SIG-M5 treated with dmso at 0.1 percent for 504 hours (cell line): Measurements from ENCODE around the gene IMMP2L.
"Not testable (repeated sequence)": the region's sequence is repeated elsewhere in the genome, so short reads cannot be mapped to it uniquely, and the experiment has no call there.

Source experiments
- DNase-seq: peaks from one replicate; lab custom pipeline; 2025; ENCODE audit not compliant: unreplicated experiment; lab: John Stamatoyannopoulos, UW

Gene IMMP2L

DNA sequence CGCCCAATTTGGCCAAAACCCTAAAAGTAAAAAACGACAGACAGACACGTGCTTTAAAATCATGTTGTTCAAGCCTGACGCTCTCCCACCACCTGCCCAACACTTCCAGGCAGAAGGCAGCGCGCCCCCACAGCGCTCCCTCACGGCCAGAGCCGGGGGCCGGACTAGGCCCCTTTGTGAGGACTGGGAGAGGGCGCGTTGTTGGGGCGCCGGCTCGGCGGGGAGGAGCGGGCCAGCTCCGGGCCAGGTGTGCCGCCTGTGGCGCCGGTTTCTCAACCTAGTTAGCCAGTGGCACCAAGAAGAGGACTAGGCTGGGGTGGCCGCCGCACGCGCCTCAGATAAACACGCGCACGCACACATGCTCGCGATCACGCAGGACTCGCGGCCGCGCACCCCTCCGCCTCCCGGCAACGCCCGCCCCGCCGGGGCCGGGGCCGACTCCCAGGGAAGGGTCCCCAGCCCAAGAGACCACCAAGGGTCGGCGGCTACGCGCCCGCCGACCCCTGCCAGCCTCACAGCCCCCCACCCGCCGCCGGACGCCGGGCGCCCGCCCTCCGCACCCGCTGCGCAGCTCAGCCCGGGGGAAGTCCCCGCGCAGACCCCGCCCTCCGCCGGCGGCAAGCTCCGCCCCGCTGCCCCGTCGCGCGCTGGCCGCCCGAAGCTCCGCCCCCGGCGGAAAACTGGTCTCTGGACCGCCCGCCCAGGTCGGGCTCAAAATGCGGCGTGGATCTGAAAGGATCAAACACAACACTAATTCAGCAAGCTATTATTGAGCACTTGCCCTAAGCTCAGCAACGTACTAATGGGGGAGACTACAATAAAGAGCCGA, at the start of gene IMMP2L:
TSS of gene IMMP2L (minus strand) at position 589 of the 829 bp plus-strand sequence.
- DNase-seq = peak; percentile 77

DNA sequence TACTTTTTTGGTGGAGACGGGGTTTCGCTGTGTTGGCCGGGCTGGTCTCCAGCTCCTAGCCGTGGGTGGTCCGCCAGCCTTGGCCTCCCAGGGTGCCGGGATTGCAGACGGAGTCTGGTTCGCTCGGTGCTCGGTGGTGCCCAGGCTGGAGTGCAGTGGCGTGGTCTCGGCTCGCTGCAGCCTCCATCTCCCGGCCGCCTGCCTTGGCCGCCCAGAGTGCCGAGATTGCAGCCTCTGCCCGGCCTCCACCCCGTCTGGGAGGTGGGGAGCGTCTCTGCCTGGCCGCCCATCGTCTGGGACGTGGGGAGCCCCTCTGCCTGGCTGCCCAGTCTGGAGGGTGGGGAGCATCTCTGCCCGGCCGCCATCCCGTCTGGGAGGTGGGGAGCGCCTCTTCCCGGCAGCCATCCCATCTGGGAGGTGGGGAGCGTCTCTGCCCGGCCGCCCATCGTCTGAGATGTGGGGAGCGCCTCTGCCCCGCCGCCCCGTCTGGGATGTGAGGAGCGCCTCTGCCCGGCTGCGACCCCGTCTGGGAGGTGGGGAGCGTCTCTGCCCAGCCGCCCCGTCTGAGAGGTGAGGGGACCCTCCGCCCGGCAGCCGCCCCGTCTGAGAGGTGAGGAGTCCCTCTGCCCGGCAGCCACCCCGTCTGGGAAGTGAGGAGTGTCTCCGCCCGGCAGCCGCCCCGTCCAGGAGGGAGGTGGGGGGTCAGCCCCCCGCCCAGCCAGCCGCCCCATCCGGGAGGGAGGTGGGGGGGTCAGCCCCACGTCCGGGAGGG, 47.4 kb upstream of the IMMP2L start:
- not testable (repeated sequence) for DNase-seq

- no peak for DNase-seq
Observed at GRCh38 chr7:111607621-111608020, 45.3 kb upstream of the IMMP2L start.

DNA sequence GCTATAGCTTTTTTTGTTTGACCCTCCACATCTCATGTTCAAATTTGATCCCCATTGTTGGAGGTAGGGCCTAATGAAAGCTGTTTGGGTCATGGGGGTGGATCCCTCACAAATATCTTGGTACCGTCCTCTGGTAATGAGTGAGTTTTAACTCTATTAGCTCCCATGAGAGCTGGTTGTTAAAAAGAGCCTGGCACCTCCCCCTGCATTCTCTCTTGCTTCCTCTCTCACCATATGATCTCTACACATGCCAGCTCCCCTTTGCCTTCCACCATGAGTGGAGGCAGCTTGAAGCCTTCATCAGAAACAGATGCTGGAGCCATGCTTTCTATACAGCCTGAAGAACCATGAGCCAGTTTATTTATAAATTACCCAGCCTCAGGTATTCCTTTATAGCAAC, 43.0 kb upstream of the IMMP2L start:
- no peak for DNase-seq

DNA sequence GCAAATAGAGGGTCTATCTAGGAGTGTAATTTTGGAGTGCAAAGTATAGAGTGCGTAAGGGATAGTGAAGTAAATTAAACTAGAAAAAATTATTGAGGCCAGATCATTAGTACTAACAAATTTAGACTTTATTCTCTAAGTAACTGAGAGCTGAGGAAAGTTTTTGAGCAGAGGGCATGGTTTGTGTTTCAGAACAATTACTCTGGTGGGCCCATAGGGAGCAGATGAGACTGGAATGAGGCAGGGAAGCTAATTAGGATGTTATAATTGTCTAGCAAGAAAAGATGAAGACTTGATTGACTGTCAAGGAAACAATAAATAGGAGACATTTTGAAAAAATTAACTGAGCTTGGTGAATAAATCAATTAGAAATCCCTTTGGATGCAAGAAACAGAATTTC, 37.8 kb upstream of the IMMP2L start:
- DNase-seq = no peak

GRCh38 chr7:111595780-111596179, 33.5 kb upstream of the IMMP2L start:
- DNase-seq = no peak

- DNase-seq = no peak
Observed at GRCh38 chr7:111594602-111595001, 32.3 kb upstream of the IMMP2L start.

DNA sequence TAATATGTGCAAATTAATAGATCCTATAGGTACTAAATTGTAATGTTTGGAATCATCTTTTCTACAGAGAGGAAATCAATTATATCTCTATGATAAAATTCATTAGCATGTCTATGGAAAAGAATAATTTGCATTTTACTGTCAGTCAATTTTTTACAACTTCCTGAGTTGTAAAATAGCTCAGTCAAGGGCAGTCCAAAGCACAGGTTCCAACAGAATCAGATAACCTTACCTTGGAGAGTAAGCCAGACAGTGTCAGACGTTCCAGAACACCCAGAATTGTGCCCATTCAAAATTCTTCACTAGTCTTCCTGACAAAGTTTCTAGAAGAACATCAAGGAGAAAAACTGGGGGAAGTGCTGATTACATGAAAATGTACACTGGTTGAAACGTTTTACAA, 31.1 kb upstream of the IMMP2L start:
- no peak for DNase-seq

DNA sequence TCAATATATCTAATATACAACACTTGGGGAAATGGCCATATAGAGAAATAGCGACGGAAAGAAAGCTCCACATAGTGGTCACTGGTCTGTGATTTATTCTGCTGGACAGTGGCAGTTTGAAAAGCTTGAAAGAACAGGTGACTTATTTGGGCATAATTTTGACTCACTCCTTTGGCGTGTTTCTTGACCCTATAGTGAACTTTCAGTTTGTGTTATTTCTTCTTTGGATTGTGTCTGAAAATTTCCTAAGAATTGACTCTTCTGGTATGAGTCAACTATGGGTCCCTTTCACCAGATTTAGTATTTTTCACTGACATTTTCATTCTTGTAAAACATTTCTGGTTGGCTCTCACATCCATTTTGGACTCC, 25.8 kb upstream of the IMMP2L start:
- DNase-seq = no peak

DNA sequence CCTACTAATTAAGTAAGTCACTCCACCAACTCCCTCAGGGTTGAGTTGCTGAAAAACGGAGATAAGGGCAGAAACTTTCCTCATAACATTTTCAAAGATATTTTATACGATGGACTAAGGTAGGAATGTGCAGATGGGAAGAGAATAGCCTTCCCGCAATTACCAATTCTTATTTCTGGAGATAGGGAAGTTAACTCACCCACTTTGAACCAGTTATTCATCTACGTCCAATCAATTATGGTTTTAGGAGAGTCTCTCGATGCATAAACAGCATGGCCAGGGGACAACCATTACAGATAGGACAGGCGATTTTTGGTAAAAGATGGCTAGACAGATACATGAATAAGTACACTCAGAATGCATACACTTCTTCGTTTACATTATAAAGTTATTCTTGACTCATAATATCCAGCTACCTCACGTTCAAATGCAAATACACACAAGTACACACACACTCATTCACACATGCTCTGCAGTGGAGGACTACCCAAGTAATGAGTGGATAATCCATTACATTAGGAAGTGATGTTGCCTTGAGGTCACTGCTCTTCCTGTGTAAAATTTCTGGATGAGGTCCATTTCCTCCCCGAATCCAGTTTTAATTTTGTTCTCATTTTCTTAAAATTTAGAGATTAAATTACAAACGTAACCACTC, 25.2 kb upstream of the IMMP2L start:
- DNase-seq = no peak

DNA sequence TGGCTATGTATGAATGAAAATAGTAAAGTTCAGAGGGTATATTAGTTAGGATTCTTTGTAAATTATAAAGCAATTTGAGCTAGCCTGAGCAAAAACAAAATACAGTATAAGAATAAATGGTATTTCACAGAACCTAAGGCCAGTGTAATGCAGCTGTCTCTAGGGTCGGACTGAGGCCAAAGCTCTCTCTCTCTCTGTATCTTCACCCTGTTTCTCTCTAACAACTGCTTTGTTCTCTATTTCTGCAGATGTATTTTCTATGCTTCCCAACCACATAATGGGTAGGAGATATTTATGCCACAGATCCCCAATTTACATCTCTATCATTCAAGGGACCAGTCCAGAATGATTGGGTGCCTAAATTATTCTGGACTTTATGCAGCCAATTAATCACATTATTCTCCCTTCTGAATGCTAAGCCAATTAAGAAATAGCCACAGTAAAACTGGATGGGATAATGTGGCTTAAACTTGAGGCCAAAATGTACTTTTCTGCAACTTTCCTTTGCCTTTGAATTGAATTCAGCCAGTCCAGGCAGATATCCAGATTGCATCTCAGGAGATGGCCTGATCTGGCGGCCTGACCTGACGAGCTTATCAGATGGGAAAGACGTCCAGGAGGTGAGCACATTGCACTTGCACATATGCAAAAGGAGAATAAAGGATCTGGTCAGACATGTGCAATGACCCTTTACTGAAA, 24.6 kb upstream of the IMMP2L start:
- DNase-seq = no peak

- DNase-seq = not testable (repeated sequence)
Observed at GRCh38 chr7:111581784-111582488, 19.6 kb upstream of the IMMP2L start.

DNA sequence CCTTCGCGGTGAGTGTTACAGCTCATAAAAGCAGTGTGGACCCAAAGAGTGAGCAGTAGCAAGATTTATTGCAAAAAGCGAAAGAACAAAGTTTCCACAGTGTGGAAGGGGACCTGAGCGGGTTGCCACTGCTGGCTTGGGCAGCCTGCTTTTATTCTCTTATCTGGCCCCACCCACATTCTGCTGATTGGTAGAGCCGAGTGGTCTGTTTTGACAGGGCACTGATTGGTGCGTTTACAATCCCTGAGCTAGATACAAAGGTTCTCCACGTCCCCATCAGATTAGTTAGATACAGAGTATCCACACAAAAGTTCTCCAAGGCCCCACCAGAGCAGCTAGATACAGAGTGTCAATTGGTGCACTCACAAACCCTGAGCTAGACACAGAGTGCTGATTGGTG, 18.9 kb upstream of the IMMP2L start:
- not testable (repeated sequence) for DNase-seq

GRCh38 chr7:111578754-111579153, 16.5 kb upstream of the IMMP2L start:
- no peak for DNase-seq

- no peak for DNase-seq
Observed at GRCh38 chr7:111571720-111572119, 9.4 kb upstream of the IMMP2L start.

DNA sequence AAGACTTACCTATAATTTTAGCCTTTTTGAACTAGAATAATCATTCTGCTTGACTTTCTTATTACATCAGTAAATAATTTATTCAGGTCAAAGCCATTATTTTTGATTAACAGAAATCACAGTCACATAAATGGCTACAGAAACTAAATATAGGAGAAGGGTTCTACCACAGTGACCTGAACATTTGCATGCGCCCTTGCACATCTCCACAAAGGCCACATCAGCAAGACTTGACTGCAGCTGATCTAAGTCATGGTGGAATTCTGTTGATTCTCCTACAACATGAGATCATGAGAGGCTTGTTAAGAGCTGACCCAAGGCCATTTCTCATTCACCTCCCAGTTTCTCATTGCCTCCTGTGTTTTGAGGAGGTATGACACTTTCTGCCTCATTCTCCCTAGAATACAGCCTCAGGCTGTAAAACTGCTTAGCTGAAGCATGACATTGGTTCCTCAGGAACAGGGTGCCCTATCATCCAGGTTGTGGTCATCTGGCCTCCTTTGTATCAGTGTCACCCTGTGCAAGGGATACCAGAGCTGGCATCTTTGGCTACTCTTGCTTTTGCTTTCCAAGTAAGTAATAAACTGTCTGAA, 6.7 kb upstream of the IMMP2L start:
- no peak for DNase-seq

- DNase-seq = no peak
Observed at GRCh38 chr7:111568419-111568818, 6.1 kb upstream of the IMMP2L start.

DNA sequence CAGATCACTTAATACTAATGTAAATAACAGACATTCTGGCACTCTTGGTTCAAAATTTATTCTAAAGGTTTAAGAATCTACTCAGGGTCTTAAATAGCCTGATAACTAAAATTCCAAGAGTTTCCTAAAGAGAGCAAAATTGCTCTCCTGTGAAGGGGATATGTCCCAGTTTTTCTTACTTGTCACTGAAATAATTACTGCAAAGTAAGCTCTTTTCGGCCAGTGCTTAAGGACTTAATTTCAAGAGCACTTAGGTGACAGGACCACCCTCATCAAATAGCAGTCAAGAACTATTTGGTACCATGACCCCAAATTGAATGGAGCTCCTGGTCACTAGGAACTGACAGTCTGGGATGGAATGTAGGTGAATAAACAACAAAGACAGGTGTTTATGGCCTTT, 1.8 kb upstream of the IMMP2L start:
- no peak for DNase-seq

GRCh38 chr7:111561654-111561903, 713 bp downstream of the IMMP2L start:
- no peak for DNase-seq

- DNase-seq = no peak
Observed at GRCh38 chr7:111560773-111561653, 1.3 kb downstream of the IMMP2L start.
